ENCODE results near the gene FOXA2.

FOXA2 gene

DNA sequence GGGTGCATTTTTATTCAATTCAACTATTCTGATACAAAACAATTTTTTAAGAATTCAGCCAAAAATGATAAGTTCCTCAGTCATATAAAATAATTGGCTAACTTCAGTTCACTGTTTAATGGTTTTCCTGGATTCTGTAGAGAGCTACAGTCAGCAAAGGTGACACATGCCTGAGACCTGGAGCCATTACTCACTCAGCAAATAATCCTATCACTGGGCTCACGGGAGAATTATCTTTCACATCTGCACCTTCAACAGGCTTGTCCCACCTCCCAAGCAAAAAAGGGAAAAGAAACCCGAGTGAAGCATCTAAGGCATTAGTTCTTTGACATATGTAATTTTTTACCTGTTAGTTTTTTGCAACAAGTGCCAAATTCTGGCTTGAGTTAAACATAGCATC lies 34.9 kb upstream of the FOXA2 start:
- H2AFZ ChIP-seq (ENCODE audit: insufficient read depth, low read length, poor library complexity) = no peak overlapping the region
- H4K8ac ChIP-seq (ENCODE audit: low read depth, low read length) = no peak overlapping the region
- no peak for DNase-seq
- H3K27ac ChIP-seq (ENCODE audit: low read depth, low read length) = no peak overlapping the region
- H3K9ac ChIP-seq (ENCODE audit: low read length) = no peak overlapping the region
- no peaks in the 10 kb centered on the region for H3K4me1 ChIP-seq (ENCODE audit: control insufficient read depth in 1 of 2, insufficient read depth in 2 of 2, low read length in 2 of 2)
- no peaks in the 10 kb centered on the region for H3K79me2 ChIP-seq (ENCODE audit: control insufficient read depth, insufficient read depth, low read length, poor library complexity)
- no peak overlapping the region for H2BK120ac ChIP-seq (ENCODE audit: insufficient read depth, low read length, poor library complexity)
- H3K23ac ChIP-seq (ENCODE audit: low read length) = no peak overlapping the region
- H3K27me3 ChIP-seq (ENCODE audit: insufficient read depth, low read length) = no peaks in the 10 kb centered on the region
- no peak overlapping the region for H4K91ac ChIP-seq (ENCODE audit: low read depth, low read length)
- H3K14ac ChIP-seq (ENCODE audit: low read length) = no peak overlapping the region
- H3K79me1 ChIP-seq (ENCODE audit: low read length) = no peaks in the 10 kb centered on the region
- H2AK5ac ChIP-seq (ENCODE audit: low read length) = no peak overlapping the region
- H2BK12ac ChIP-seq (ENCODE audit: low read length) = no peak overlapping the region
- no peak overlapping the region for H3K4me3 ChIP-seq (ENCODE audit: low read depth, low read length)
- no peaks in the 10 kb centered on the region for H3K36me3 ChIP-seq (ENCODE audit: control insufficient read depth in 1 of 2, insufficient read depth in 2 of 2, low read length in 2 of 2)
- H3K4ac ChIP-seq (ENCODE audit: low read depth, low read length) = no peak overlapping the region
- H3K4me2 ChIP-seq (ENCODE audit: low read length) = no peak overlapping the region
- no peak overlapping the region for H2BK5ac ChIP-seq (ENCODE audit: low read depth, low read length, poor library complexity)
- H3K9me3 ChIP-seq (ENCODE audit: insufficient read depth, low read depth, low read length) = peaks cover 2% of the 10 kb centered on the region
- H3K18ac ChIP-seq (ENCODE audit: low read length) = no peak overlapping the region
- no peak overlapping the region for H4K12ac ChIP-seq (ENCODE audit: low read depth, low read length)
- no CpG with 5 or more reads among the region's 2 CpGs for WGBS (ENCODE audit: extremely low coverage, insufficient coverage, insufficient read length)

DNA sequence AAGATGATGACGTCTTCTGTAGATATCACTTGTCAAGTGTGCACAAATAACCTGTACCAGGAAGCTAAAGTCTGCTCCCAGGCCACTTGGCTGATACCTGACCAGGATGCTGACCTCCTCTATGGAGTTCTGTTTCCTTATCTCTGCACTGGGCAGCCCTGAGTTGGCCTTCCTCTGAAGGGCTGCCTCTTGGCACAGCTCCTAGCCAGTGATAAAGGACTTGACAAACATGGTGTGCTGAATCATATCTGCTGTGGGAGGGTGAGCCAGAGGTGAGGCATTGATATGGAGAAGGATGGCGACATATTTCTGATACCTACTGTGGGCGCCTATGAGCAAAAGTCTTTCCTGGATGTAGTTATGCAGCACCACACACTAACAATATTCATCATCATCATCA lies 32.8 kb upstream of the FOXA2 start:
- Histone ChIP-seq H3K23ac (ENCODE audit: low read length) (no peak overlapping the region), H4K8ac (ENCODE audit: low read depth, low read length) (no peak overlapping the region), H3K4me3 (ENCODE audit: low read depth, low read length) (no peak overlapping the region), H3K79me1 (ENCODE audit: low read length) (no peaks in the 10 kb centered on the region), H4K12ac (ENCODE audit: low read depth, low read length) (no peak overlapping the region), H2BK5ac (ENCODE audit: low read depth, low read length, poor library complexity) (no peak overlapping the region), H3K36me3 (ENCODE audit: control insufficient read depth in 1 of 2, insufficient read depth in 2 of 2, low read length in 2 of 2) (no peaks in the 10 kb centered on the region), H3K4ac (ENCODE audit: low read depth, low read length) (no peak overlapping the region), H2AK5ac (ENCODE audit: low read length) (no peak overlapping the region), H3K4me1 (ENCODE audit: control insufficient read depth in 1 of 2, insufficient read depth in 2 of 2, low read length in 2 of 2) (no peaks in the 10 kb centered on the region), H3K4me2 (ENCODE audit: low read length) (no peak overlapping the region), H3K14ac (ENCODE audit: low read length) (no peak overlapping the region), H3K79me2 (ENCODE audit: control insufficient read depth, insufficient read depth, low read length, poor library complexity) (no peaks in the 10 kb centered on the region), H3K9ac (ENCODE audit: low read length) (no peak overlapping the region), H2BK120ac (ENCODE audit: insufficient read depth, low read length, poor library complexity) (no peak overlapping the region), H3K18ac (ENCODE audit: low read length) (no peak overlapping the region), H2BK12ac (ENCODE audit: low read length) (no peak overlapping the region), H3K27ac (ENCODE audit: low read depth, low read length) (no peak overlapping the region), H3K27me3 (ENCODE audit: insufficient read depth, low read length) (no peaks in the 10 kb centered on the region), H4K91ac (ENCODE audit: low read depth, low read length) (no peak overlapping the region), H2AFZ (ENCODE audit: insufficient read depth, low read length, poor library complexity) (no peak overlapping the region), H3K9me3 (ENCODE audit: insufficient read depth, low read depth, low read length) (no peaks in the 10 kb centered on the region)
- WGBS (ENCODE audit: extremely low coverage, insufficient coverage, insufficient read length) = no CpG with 5 or more reads among the region's 3 CpGs
- DNase-seq = no peak

DNA sequence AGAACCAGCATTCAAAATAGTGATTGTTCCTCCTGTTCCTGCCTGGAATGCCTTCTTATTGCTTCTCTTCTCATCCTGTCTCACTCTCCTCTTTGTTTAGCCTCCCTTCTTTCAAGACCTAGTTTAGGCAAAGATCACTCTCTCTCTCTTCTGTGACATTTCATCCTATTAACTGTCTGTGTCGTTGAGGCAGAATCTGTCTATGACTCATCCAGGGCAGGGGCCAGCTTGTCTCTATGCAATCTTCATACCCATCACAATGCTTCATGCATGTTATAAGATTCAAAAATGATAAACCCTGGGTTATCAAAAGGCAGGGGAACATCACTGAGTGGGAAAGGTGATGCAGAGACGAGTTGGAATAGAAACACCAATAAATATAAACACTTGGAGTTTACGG lies 32.2 kb upstream of the FOXA2 start:
- Histone ChIP-seq H3K9ac (ENCODE audit: low read length) (no peak overlapping the region), H3K36me3 (ENCODE audit: control insufficient read depth in 1 of 2, insufficient read depth in 2 of 2, low read length in 2 of 2) (no peaks in the 10 kb centered on the region), H3K9me3 (ENCODE audit: insufficient read depth, low read depth, low read length) (no peaks in the 10 kb centered on the region), H3K4me2 (ENCODE audit: low read length) (no peak overlapping the region), H3K18ac (ENCODE audit: low read length) (no peak overlapping the region), H3K79me1 (ENCODE audit: low read length) (no peaks in the 10 kb centered on the region), H3K23ac (ENCODE audit: low read length) (no peak overlapping the region), H3K27ac (ENCODE audit: low read depth, low read length) (no peak overlapping the region), H3K4ac (ENCODE audit: low read depth, low read length) (no peak overlapping the region), H2BK120ac (ENCODE audit: insufficient read depth, low read length, poor library complexity) (no peak overlapping the region), H3K79me2 (ENCODE audit: control insufficient read depth, insufficient read depth, low read length, poor library complexity) (no peaks in the 10 kb centered on the region), H4K12ac (ENCODE audit: low read depth, low read length) (no peak overlapping the region), H4K8ac (ENCODE audit: low read depth, low read length) (no peak overlapping the region), H3K4me3 (ENCODE audit: low read depth, low read length) (no peak overlapping the region), H2AFZ (ENCODE audit: insufficient read depth, low read length, poor library complexity) (no peak overlapping the region), H2BK5ac (ENCODE audit: low read depth, low read length, poor library complexity) (no peak overlapping the region), H4K91ac (ENCODE audit: low read depth, low read length) (no peak overlapping the region), H2AK5ac (ENCODE audit: low read length) (no peak overlapping the region), H3K27me3 (ENCODE audit: insufficient read depth, low read length) (no peaks in the 10 kb centered on the region), H2BK12ac (ENCODE audit: low read length) (no peak overlapping the region), H3K14ac (ENCODE audit: low read length) (no peak overlapping the region), H3K4me1 (ENCODE audit: control insufficient read depth in 1 of 2, insufficient read depth in 2 of 2, low read length in 2 of 2) (no peaks in the 10 kb centered on the region)
- WGBS (ENCODE audit: extremely low coverage, insufficient coverage, insufficient read length) = no CpG with 5 or more reads among the region's 3 CpGs
- DNase-seq = no peak

DNA sequence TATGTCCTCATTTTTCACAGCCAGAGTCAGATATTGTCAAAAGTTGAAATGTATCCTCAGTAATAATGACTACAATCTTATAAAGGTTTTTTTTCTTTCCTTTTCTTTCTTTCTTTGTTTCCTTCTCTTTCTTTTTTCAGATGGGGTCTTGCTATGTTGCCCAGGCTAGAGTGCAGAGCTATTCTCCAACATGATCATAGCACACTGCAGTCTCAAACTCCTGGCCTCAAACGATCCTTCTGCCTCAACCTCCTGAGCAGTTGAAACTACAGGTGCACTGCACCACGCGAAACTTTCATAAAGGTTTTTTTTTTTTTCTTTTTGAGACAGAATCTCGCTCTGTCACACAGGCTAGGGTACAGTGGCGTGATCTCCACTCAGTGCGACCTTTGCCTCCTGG lies 31.1 kb upstream of the FOXA2 start:
- Histone ChIP-seq H3K18ac (ENCODE audit: low read length) (no peak overlapping the region), H2BK12ac (ENCODE audit: low read length) (no peak overlapping the region), H2BK5ac (ENCODE audit: low read depth, low read length, poor library complexity) (no peak overlapping the region), H3K27ac (ENCODE audit: low read depth, low read length) (no peak overlapping the region), H4K12ac (ENCODE audit: low read depth, low read length) (no peak overlapping the region), H2BK120ac (ENCODE audit: insufficient read depth, low read length, poor library complexity) (no peak overlapping the region), H3K4me2 (ENCODE audit: low read length) (no peak overlapping the region), H3K4ac (ENCODE audit: low read depth, low read length) (no peak overlapping the region), H3K14ac (ENCODE audit: low read length) (no peak overlapping the region), H3K36me3 (ENCODE audit: control insufficient read depth in 1 of 2, insufficient read depth in 2 of 2, low read length in 2 of 2) (no peaks in the 10 kb centered on the region), H3K4me1 (ENCODE audit: control insufficient read depth in 1 of 2, insufficient read depth in 2 of 2, low read length in 2 of 2) (no peaks in the 10 kb centered on the region), H4K91ac (ENCODE audit: low read depth, low read length) (no peak overlapping the region), H3K27me3 (ENCODE audit: insufficient read depth, low read length) (no peaks in the 10 kb centered on the region), H4K8ac (ENCODE audit: low read depth, low read length) (no peak overlapping the region), H2AFZ (ENCODE audit: insufficient read depth, low read length, poor library complexity) (no peak overlapping the region), H3K79me1 (ENCODE audit: low read length) (no peaks in the 10 kb centered on the region), H3K4me3 (ENCODE audit: low read depth, low read length) (no peak overlapping the region), H2AK5ac (ENCODE audit: low read length) (no peak overlapping the region), H3K9me3 (ENCODE audit: insufficient read depth, low read depth, low read length) (no peaks in the 10 kb centered on the region), H3K9ac (ENCODE audit: low read length) (no peak overlapping the region), H3K23ac (ENCODE audit: low read length) (no peak overlapping the region), H3K79me2 (ENCODE audit: control insufficient read depth, insufficient read depth, low read length, poor library complexity) (no peaks in the 10 kb centered on the region)
- no CpG with 5 or more reads among the region's 6 CpGs for WGBS (ENCODE audit: extremely low coverage, insufficient coverage, insufficient read length)
- no peak for DNase-seq

DNA sequence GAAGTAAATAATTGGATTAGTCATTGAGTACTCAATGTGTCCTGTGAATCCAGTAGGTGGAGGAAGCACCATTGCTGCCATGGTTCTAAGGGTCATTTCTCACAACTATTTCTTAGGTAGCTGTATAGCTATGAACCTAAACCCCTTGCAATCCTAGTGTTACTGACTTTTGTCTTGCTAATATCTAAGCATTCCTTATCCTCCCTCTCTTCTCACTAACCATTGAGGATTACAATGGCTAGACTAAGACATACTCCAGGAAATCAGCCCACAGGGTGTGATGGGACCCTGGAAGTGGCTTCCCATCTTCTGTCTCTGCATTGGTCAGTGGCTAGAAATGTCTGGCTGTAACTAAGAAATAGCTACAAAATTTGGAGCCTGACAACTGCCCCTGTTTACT lies 27.3 kb upstream of the FOXA2 start:
- Histone ChIP-seq H3K18ac (ENCODE audit: low read length) (no peak overlapping the region), H3K4me1 (ENCODE audit: control insufficient read depth in 1 of 2, insufficient read depth in 2 of 2, low read length in 2 of 2) (no peaks in the 10 kb centered on the region), H3K27ac (ENCODE audit: low read depth, low read length) (no peak overlapping the region), H2AK5ac (ENCODE audit: low read length) (no peak overlapping the region), H4K8ac (ENCODE audit: low read depth, low read length) (no peak overlapping the region), H3K79me1 (ENCODE audit: low read length) (no peaks in the 10 kb centered on the region), H3K4ac (ENCODE audit: low read depth, low read length) (no peak overlapping the region), H3K23ac (ENCODE audit: low read length) (no peak overlapping the region), H2AFZ (ENCODE audit: insufficient read depth, low read length, poor library complexity) (no peak overlapping the region), H3K14ac (ENCODE audit: low read length) (no peak overlapping the region), H4K12ac (ENCODE audit: low read depth, low read length) (no peak overlapping the region), H3K79me2 (ENCODE audit: control insufficient read depth, insufficient read depth, low read length, poor library complexity) (no peaks in the 10 kb centered on the region), H2BK5ac (ENCODE audit: low read depth, low read length, poor library complexity) (no peak overlapping the region), H3K36me3 (ENCODE audit: control insufficient read depth in 1 of 2, insufficient read depth in 2 of 2, low read length in 2 of 2) (no peaks in the 10 kb centered on the region), H4K91ac (ENCODE audit: low read depth, low read length) (no peak overlapping the region), H3K9ac (ENCODE audit: low read length) (no peak overlapping the region), H3K4me3 (ENCODE audit: low read depth, low read length) (no peak overlapping the region), H3K4me2 (ENCODE audit: low read length) (no peak overlapping the region), H3K9me3 (ENCODE audit: insufficient read depth, low read depth, low read length) (no peaks in the 10 kb centered on the region), H3K27me3 (ENCODE audit: insufficient read depth, low read length) (no peaks in the 10 kb centered on the region), H2BK12ac (ENCODE audit: low read length) (no peak overlapping the region), H2BK120ac (ENCODE audit: insufficient read depth, low read length, poor library complexity) (no peak overlapping the region)
- DNase-seq = no peak

All from trophoblast cell (in vitro differentiated cells and primary cell).